IPS-18a (cell line): ENCODE results near the gene EPG5.
"Not testable (repeated sequence)": the region's sequence is repeated elsewhere in the genome, so short reads cannot be mapped to it uniquely, and the experiment has no call there.

ENCODE experiments used
- H3K27ac ChIP-seq: one replicate; pipeline ENCODE4 v1.5.1; 2013; ENCODE audit warnings: low read length
- H3K27me3 ChIP-seq: one replicate; pipeline ENCODE4 v1.6.1; 2013; ENCODE audit warnings: mild to moderate bottlenecking, low read length; ENCODE audit not compliant: control insufficient read depth, insufficient read depth
- H3K36me3 ChIP-seq: one replicate; pipeline ENCODE4 v1.6.1; 2013; ENCODE audit warnings: low read depth, low read length; ENCODE audit not compliant: control insufficient read depth
- H3K4me1 ChIP-seq: one replicate; pipeline ENCODE4 v1.6.1; 2013; ENCODE audit warnings: low read depth, low read length; ENCODE audit not compliant: control insufficient read depth
- H3K4me3 ChIP-seq: one replicate; pipeline ENCODE4 v1.5.1; 2013; ENCODE audit warnings: low read length
- H3K9ac ChIP-seq: one replicate; pipeline ENCODE4 v1.6.1; 2013; ENCODE audit warnings: mild to moderate bottlenecking, low read length, moderate library complexity
- H3K9me3 ChIP-seq: one replicate; pipeline ENCODE4 v1.6.1; 2013; ENCODE audit warnings: low read depth, low read length; ENCODE audit not compliant: control insufficient read depth

The EPG5 gene

DNA sequence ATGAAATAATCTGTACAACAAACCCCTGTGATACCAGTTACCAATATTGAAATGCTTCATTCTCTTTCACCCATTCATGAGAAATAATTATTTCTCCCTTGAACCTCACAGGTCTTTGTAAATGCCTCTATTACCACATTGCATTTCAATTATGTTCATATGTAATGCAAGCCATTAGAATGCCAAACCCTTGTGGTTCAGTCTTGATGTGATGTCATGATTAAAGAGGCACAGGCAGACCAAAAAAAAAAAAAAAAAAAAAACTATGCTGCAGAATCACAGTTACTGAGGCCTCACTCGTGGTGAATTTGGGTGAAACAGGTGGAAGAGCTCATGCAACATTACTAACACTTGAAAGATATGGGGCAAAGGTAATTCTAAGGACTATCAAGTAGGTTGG lies 9.4 kb upstream of the EPG5 start:
- no peak overlapping the region for H3K4me3 ChIP-seq
- H3K36me3 ChIP-seq = no peaks in the 10 kb centered on the region
- peaks cover 6% of the 10 kb centered on the region for H3K4me1 ChIP-seq
- no peaks in the 10 kb centered on the region for H3K9me3 ChIP-seq
- no peak overlapping the region for H3K27ac ChIP-seq
- no peaks in the 10 kb centered on the region for H3K27me3 ChIP-seq
- no peak overlapping the region for H3K9ac ChIP-seq

DNA sequence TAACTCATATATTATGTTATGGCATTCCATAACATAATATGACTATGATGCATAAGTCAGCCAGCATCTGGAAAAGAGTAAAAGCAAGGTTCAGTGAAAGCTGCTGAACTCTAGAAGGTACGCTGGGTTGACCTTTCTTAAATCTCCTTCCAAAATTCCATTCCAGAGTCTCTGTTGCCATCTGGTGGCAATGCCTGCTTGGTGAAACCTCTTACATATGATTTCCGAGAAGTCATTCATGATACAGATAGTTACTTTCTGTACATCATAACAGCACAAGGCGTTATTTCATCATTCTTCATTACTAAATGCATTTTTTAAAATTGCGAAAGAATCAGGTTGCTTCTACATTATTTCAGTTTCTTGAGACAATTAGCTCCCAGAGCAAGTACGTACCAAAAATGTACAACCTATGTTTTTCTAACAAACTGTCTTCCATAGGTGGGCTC lies 7.0 kb upstream of the EPG5 start:
- no peak overlapping the region for H3K4me3 ChIP-seq
- H3K4me1 ChIP-seq = peaks cover 6% of the 10 kb centered on the region
- no peaks in the 10 kb centered on the region for H3K9me3 ChIP-seq
- H3K27ac ChIP-seq = no peak overlapping the region
- no peaks in the 10 kb centered on the region for H3K36me3 ChIP-seq
- H3K9ac ChIP-seq = no peak overlapping the region
- peaks cover 6% of the 10 kb centered on the region for H3K27me3 ChIP-seq

DNA sequence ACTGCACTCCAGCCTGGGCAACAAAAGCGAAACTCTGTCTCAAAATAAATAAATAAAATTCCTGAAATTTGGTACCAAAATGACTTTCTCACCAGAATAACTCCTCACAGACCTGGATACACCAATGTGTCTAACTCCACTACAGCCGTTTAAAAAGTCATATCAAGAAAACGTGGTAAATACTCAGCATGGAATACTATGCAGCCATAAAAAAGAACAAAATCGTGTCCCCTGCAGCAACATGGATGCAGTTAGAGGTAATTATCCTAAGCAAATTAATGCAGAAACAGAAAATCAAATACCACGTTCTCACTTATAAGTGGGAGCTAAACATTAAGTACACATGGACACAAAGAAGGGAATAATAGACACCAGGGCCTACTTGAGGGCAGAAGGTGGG lies 2.2 kb downstream of the EPG5 start:
- H3K36me3 ChIP-seq, H3K4me1 ChIP-seq, H3K27ac ChIP-seq, H3K9ac ChIP-seq, H3K9me3 ChIP-seq, H3K4me3 ChIP-seq: not testable (repeated sequence)
- peaks cover 20% of the 10 kb centered on the region for H3K27me3 ChIP-seq

DNA sequence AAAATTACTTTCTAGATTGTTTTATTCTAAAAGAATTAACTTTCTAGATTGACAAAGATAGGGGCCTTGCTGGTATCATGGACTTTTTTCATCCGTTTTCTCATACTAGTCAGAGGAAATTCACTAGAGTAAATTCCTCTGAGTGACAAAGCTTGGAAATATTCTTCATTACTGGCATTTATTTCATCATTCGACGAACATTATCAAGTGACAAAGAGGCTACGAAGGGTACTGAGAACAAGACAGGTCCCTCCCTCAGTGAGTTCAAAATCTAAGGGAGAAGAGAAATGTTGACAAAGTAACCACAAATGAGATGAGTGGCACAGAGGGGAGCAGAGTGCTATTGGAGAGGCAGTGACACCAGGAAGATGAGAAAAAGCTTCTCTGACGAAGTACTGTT lies 4.3 kb downstream of the EPG5 start:
- Histone ChIP-seq H3K36me3 (no peaks in the 10 kb centered on the region), H3K9me3 (no peaks in the 10 kb centered on the region), H3K4me3 (no peak overlapping the region), H3K27me3 (peaks cover 4% of the 10 kb centered on the region), H3K4me1 (peaks cover 2% of the 10 kb centered on the region), H3K27ac (no peak overlapping the region), H3K9ac (no peak overlapping the region)

DNA sequence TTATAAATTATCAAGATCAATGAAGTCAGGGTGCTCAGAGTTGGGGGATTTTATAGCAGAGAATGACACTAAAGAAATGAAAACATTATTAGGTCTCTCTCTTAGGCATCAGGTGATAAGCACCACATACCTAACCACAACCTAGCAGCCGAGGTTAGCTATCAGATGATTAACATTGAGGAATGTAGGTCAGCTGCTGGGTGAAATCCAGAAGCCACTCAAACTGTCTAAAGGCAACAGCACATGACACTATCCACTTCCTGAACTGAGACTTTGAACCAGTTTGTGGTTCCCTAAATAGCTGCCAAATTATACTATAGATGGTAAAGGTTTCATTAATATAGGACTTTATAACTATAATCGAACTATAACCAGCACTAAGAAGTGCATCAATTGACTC lies 4.7 kb downstream of the EPG5 start:
- H3K36me3 ChIP-seq = no peaks in the 10 kb centered on the region
- no peaks in the 10 kb centered on the region for H3K4me1 ChIP-seq
- H3K27me3 ChIP-seq = peaks cover under 1% of the 10 kb centered on the region
- H3K27ac ChIP-seq = no peak overlapping the region
- H3K4me3 ChIP-seq = no peak overlapping the region
- no peak overlapping the region for H3K9ac ChIP-seq
- H3K9me3 ChIP-seq = no peaks in the 10 kb centered on the region

DNA sequence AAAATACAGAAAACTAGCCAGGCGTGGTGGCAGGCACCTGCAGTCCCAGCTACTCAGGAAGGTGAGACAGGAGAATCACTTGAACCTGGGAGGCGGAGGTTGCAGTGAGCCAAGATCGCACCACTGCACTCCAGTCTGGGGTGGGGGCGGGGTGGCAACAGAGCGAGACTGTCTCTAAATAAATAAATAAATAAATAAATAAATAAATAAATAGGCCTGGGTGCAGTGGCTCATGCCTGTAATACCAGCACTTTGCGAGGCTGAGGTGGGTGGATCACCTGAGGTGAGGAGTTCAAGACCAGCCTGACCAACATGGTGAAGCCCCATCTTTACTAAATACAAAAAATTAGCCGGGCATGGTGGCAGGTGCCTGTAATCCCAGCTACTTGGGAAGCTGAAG lies 7.6 kb downstream of the EPG5 start:
- not testable (repeated sequence) for H3K4me3 ChIP-seq, H3K9ac ChIP-seq, H3K4me1 ChIP-seq, H3K9me3 ChIP-seq, H3K27me3 ChIP-seq, H3K27ac ChIP-seq
- H3K36me3 ChIP-seq = peaks cover 11% of the 10 kb centered on the region

DNA sequence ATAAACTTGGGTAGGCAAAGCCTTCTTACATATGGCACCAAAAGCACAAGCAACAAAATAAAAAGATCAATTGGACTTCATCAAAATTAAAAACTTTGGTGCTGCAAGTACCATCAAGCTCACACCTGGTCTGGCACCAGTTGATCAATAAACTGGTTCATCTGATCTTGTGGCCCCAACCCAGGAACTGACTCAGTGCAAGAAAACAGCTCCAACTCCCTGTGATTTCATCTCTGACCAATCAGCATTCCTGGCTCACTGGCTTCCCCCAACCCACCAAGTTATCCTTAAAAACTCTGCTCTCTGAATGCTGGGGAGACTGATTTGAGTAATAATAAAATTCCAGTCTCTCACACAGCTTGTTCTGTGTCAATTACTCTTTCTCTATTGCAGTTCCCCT lies 8.4 kb downstream of the EPG5 start:
- H3K9ac ChIP-seq = no peak overlapping the region
- H3K27ac ChIP-seq = no peak overlapping the region
- peaks cover 17% of the 10 kb centered on the region for H3K36me3 ChIP-seq
- no peaks in the 10 kb centered on the region for H3K27me3 ChIP-seq
- no peak overlapping the region for H3K4me3 ChIP-seq
- H3K9me3 ChIP-seq = no peaks in the 10 kb centered on the region
- no peaks in the 10 kb centered on the region for H3K4me1 ChIP-seq

DNA sequence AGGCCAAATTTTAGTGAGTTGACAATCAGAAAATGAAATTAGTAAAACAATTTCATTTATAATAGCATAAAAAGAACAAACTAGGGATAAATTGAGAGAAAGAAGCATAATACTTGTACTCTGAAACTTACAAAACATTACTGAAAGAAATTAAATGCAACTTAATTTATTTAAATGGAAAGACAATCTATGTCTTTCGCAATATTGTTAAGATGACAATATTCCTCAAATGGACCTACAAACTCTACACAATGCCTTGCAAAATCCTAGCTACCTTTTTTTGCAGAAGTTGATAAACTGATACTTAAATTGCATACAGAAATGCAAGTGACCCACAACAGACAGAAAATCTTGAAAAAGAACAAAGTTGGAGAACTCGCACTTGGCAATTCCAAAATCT lies 9.1 kb downstream of the EPG5 start:
- H3K4me1 ChIP-seq = no peaks in the 10 kb centered on the region
- H3K9me3 ChIP-seq = no peaks in the 10 kb centered on the region
- H3K36me3 ChIP-seq = peaks cover 23% of the 10 kb centered on the region
- no peak overlapping the region for H3K4me3 ChIP-seq
- no peak overlapping the region for H3K9ac ChIP-seq
- no peaks in the 10 kb centered on the region for H3K27me3 ChIP-seq
- no peak overlapping the region for H3K27ac ChIP-seq

DNA sequence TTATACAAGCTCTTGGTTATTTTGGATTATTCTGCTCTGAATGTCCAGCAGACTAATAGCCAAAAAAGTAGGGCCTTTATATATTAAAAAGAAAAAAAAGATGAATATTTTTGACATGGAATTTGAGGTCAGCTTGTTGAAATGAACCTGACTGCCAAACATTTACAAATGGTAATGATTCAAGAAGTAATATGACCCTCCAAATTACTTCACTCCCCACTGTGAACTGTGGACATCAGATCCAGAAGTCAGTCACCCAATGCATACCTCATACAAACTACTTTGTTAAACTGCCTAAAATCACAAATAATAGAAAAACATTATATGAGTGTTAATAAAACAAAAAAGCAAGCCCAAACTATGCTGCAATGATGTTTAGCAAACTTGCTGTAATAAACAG lies 10.0 kb downstream of the EPG5 start:
- Histone ChIP-seq H3K27ac (no peak overlapping the region), H3K4me3 (no peak overlapping the region), H3K36me3 (peaks cover 29% of the 10 kb centered on the region), H3K27me3 (no peaks in the 10 kb centered on the region), H3K4me1 (no peaks in the 10 kb centered on the region), H3K9ac (no peak overlapping the region), H3K9me3 (no peaks in the 10 kb centered on the region)

DNA sequence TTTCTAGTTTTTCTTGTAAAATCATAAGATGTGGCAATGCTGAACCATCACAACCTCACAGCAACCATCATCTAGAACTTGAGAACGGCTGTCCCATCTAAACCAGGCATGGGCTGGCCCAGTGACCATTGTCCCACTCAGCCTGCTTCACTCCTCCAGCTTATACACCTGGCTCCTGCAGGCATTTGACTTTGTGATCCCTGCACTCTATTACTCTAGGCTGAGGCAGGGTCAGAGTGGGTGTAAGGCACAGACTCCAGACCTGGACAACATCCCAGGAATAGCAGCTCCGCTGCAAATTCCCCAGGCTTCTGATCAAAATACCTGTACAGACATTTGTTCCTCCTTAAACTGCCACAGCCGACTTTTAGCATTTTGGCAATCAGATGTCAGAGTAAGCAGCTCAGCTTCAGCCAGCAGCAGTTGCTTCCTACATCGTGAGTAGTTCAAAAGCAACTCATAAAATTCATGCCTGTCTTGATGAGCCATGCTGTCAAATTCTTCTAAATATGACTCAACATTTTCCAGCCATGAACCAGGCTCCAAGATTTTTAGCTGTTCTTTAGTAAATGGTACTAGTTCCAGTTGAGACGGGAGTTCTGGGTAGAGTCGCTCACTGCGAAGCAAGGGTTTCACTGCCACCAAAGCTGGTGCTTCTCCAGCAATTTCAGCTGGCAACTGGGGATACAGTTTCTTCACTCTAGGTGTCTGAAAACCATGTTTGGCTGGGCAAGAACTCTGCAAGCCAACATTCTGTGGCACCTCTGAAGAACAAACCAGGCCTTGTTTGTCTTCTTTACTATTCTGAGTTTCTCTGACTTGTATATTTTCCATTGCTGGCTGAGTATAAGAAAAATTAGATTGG lies 12.8 kb downstream of the EPG5 start:
- Histone ChIP-seq H3K9ac (no peak overlapping the region), H3K36me3 (peaks cover 40% of the 10 kb centered on the region), H3K9me3 (no peaks in the 10 kb centered on the region), H3K4me3 (no peak overlapping the region), H3K27ac (no peak overlapping the region), H3K4me1 (no peaks in the 10 kb centered on the region), H3K27me3 (no peaks in the 10 kb centered on the region)

DNA sequence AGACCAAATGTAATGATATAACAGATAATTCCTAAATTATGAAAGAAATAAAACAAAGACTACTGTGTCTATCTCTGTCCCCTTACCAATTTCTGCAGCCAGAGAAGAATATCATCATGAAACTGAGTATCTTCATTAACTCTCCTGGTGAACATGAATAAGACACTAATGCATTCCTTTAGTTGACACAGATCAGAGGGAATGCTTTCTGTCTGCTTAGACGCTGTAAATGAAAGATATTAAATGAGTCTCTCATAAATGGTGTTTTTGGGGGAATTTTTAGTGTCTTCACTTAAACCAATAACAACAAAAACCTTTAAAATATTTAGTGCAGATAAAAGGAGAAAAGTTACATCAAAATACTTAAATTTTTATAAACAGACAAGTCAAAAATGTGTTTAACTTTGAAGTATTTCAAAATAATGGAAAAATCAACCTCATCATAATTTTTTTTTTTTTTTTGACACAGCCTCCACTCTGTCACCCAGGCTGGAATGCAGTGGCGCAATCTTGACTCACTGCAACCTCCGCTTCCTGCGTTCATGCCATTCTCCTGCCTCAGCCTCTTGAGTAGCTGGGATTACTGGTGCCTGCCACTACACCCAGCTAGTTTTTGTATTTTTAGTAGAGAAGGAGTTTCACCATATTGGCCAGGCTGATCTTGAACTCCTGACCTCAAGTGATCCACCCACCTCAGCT lies 16.0 kb downstream of the EPG5 start:
- no peaks in the 10 kb centered on the region for H3K4me1 ChIP-seq
- no peak overlapping the region for H3K9ac ChIP-seq
- H3K27me3 ChIP-seq = no peaks in the 10 kb centered on the region
- H3K27ac ChIP-seq = no peak overlapping the region
- no peaks in the 10 kb centered on the region for H3K9me3 ChIP-seq
- no peak overlapping the region for H3K4me3 ChIP-seq
- H3K36me3 ChIP-seq = peaks cover 55% of the 10 kb centered on the region

DNA sequence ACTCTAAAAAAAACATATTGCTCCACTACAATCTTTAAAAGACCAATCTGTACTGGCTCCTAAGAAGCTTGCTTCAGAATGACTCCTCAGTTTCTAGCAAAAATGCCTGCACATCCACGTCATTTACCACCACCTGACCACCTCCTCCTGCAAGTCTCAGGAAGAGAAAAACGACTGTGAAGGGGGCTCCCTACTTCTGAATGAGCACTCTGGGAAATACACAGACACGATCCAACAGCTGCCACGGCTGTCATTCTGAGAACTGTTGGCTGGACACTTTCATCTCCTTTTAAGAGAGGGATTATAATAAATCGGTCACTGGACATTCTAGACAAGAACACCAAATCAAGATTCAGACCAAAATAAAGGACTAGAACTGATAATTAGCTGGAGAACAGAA lies 21.5 kb downstream of the EPG5 start:
- peaks cover 48% of the 10 kb centered on the region for H3K36me3 ChIP-seq
- no peak overlapping the region for H3K27ac ChIP-seq
- H3K4me3 ChIP-seq = no peak overlapping the region
- no peak overlapping the region for H3K9ac ChIP-seq
- no peaks in the 10 kb centered on the region for H3K4me1 ChIP-seq
- H3K9me3 ChIP-seq = no peaks in the 10 kb centered on the region
- H3K27me3 ChIP-seq = no peaks in the 10 kb centered on the region
